Embryonic facial prominence (tissue), 1 donor: ENCODE results near the gene PRPF38A.

Experiments used
- DNase-seq: peaks from one replicate; pipeline ENCODE4 v3.0.0-alpha.2; 2016; ENCODE audit errors: extremely low spot score

Gene PRPF38A

DNA sequence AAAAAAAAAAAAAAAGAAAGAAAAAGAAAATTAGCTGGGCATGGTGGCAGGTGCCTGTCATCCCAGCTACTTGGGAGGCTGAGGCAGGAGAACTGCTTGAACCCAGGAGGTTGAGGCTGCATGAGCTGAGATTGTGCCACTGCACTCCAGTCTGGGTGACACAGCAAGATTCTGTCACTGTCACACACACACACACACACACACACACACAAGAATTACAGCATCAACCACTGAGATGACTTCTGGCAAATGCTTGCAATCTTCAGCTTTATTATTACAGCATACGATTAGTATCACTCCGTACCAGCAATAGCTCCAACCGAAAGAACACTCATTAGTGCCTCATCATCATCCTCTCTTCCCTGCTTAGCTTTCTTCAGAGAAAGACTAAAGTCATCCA is 4.8 kb upstream of the PRPF38A start:
- no peak for DNase-seq

DNA sequence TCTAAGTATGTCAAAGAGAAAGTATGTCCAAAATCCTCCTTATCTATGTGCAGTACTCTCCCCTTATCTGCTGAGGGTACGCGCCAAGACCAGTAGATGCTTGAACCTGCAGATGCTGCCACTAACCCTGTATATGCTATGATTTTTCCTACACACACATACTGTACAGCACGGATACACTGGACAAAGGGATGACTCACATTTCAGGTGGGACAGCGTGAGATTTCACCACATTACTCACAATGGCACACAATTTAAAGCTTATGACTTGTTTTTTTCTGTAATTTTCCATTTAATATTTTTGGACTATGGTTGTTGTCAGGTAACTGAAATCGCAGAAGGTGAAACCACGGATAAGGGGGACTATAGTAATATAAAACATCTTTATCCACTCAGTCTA is 4.3 kb upstream of the PRPF38A start:
- no peak for DNase-seq

DNA sequence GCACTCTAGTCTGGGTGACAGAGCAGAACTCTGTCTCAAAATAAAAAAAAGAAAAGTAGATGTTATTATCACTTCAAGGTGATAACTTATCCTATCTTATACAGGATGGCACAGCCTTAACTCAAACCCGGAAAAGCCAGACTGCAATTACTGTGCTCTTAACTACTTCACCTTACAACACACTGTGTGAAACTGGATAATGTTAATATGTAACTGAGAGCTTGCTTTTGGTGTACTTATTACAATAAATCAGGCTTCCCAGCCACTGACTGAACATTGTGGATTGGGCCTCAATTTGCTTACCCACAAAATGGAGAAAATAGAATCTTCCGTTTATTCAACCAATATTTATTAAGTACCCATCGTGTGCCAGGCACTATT is 1.6 kb upstream of the PRPF38A start:
- no peak for DNase-seq

DNA sequence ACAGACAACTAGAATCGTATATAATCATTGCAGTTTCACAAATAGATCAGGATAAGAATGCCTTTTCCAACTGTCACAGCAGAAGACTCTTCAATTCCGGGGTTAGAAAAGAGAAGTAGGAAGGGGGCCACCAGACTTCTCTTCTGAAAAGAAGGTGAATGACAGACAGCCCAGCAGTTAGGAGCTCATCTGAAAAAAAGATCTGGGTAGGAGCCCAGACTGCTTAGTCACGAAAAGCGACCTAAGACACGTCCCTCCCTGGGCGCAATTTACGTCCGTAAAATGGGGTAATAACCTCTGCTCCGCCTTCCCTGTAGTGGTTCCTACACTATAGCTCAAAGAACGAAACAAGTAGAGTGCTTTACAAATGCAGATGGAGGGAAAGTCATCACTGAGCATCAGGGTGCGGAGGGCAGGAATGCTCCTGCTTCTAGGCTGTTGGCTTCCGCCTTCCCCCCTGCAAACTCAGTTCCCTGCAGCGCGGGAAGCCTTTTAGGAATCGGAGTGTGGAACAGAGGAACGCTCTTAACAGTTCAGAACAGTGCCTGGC is 761 bp upstream of the PRPF38A start:
- DNase-seq = no peak

DNA sequence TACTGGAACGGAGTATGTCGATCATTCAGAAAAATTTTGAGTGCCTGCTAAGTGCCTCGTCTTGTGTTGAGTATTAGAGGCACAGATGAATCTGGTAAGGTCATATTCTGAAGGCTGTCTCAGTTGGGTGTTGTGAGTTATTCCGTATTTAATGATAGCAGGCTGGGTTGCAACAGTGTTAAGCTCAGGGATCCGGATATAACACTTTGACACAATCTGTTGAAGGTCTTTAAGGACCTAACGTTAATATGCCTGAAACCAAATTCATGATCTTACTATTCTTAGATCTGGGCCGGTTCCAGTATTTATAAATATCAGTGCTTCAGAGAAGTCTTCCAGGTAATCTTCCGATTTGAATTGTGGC is 555 bp downstream of the PRPF38A start:
- DNase-seq = no peak

DNA sequence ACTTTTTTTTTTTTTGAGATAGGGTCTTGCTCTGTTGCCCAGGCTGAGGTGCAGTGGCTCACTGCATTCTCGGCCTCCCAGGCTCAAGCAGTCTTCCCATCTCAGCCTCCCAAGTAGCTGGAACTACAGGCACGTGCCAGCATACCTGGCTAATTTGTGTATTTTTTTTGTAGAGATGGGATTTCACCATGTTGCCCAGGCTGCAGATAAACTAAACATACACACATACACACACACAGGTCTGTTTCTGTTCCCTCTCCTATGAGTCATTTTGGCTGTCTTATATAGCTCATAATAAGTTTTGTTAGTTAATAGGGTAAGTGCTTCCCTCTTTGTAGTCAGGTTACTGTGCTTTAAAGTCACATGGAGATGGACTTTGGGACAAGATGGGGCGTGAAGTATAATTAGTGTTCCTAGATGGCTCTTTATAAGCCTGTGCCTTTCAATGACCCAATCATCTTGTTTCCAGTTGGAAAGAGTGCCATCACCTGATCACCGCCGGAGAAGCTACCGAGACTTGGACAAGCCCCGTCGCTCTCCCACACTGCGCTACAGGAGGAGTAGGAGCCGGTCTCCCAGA is 9.1 kb downstream of the PRPF38A start:
- no peak for DNase-seq

DNA sequence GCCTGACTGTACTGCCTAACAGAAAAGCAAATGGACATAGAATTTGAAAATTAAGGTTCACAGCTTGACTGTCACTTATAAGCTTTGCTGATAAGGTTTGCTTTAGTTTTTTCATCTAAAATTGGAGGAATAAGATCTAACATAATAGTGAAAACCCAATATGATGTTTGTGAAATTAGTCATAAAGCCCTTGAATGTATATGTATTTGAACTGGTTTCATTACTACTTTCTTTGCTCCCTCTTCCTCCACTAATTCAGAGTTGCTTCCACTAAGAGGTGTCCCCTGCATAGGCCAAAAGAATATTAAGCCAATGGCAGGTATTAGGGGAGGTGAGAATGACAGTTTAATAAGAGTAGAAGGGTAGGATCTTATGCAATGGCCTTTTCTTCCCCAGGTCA is 10.5 kb downstream of the PRPF38A start:
- no peak for DNase-seq

DNA sequence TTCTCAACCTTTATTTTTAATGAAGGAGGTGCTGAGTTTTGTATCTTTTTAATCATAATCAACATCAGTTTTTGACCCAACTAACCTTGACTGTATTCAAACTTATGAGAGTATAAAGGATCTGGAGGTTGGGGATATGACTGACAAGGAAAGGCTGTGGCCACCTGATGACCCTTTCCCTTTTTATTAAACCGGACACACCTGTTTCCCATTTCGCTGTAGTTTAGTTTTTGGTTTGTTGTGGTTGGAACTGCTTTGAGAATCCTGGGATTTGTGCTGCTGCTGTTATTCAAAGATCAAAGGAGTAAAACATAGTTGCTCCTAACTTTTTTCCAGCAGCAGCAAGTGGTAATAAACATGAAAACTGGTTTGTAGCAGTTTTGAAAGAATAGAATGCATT is 12.4 kb downstream of the PRPF38A start:
- DNase-seq = no peak

DNA sequence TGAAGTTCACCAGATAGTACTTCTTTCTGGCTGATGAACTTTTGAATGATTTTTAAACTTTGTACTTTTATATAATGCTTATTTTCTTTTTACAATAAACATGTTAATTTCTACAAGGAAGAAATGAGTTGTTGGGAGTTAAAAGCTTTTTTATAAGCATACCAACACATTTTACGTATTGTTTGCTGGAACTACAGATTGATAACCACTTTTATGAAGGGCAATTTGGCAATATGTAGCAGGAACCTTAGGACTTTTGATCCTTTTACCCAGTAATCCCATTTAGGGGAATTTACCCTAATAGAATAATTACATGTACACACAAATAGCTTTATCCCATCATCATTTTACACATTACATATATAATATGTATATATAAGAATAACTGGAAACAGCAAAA is 16.3 kb downstream of the PRPF38A start:
- no peak for DNase-seq

DNA sequence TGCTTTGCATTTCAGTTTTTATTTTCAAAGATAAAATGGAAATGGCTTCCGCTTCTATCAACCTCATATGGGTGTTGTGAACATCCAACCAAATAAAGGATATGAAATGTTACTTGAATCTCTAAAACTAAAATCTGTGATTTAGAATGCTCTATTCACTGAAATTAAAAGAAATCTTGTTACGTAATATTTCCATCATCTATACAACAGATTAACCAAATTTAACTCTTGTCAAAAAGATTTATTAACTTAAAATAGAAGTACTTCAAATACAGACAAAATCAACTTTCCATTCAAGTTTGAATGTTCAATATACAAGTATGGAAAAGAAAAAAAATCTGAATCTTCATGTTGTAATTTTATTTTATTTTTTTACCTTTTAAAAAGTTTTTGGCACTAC is 18.7 kb downstream of the PRPF38A start:
- DNase-seq = no peak

DNA sequence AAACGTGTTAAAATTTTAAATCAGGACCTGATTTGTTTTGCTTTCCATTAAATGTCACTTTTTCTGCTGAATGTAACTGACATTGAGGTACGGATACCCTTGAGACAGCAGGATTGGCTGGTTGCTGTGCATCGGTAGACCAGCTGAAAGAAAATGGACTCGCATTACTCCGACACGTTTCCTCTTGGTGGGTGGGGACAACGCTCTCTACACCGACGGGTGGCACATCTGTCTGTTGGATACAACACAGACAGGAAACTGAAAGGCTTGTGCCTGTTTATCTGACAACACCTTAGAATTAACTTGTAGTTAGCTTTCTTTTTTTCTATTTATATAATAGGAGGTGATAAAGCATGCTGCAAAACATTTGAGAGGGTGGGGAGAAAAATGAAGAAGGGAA is 19.4 kb downstream of the PRPF38A start:
- no peak for DNase-seq

DNA sequence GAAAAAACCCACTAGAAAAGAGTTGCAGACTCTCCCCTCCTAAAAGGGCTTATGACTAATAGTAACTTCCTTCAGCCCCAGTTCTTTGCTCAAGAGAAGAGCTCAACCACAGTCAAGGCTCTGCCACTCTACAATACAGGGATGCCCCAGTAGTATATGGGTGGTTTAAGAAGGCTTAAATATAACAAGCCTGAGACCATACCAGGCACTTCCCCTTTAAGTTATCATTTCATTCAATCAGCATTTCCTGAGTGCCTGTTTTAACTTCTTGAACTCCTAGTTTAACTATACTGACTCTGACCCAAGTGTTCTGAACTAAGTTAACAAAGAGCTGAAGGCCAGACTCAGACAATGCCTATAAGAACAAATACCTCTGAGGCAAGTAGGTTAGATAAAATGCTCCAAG is 19.8 kb downstream of the PRPF38A start:
- no peak for DNase-seq

DNA sequence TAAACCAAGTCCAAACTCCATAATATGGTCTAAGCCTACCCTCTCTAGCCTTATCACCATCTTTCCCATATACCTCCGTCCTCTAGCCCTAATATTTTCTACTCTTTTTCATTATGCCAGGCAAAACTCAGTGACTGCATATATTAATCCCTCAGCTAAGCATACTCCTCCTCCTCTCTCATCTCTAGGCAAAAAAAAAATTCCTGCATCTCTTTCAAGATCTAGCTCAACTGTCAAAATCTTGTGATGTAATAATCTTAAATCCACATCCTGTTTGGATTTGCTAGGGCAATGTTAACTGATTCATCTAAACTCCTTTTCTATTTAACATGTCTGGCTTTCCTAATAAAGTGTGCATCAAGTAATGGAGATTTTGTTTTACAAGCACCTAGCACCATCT is 20.4 kb downstream of the PRPF38A start:
- DNase-seq = no peak

DNA sequence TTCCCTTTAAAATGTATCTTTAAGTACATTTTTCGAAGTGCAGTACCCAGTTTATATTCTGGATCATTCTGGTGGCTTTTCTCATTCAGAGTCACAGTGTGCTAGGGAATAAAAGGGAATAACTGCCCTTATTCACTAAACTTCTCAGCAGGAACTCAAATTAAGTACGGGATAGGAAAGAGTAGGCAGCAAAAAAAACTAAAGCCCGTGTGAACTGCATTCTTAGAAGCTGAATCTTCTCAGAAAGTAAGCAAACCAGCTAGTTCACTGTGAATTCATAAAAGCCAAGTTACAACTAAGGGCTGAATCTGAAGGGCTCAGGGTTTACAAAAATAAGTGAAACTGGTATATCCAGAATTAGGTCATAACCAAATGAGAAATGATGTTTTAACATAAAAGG is 22.0 kb downstream of the PRPF38A start:
- no peak for DNase-seq

DNA sequence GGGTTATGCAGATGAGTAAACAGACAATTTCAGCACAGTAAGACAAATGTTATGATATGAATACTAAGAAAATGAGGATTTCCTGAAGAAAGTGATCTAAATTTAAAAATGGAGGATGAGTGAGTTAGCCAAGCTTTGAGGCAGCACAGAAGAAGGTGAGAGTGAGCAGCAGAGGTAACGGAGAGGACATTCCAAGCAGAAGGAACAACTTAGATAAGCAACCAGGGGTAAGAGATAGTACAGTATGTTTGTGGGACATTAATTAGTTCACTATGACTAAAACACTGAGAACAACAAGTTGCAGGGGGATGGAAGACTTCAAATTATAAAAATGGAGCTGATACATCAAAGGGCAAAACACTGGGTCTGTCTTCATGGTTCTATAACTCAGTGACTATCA is 22.8 kb downstream of the PRPF38A start:
- no peak for DNase-seq

DNA sequence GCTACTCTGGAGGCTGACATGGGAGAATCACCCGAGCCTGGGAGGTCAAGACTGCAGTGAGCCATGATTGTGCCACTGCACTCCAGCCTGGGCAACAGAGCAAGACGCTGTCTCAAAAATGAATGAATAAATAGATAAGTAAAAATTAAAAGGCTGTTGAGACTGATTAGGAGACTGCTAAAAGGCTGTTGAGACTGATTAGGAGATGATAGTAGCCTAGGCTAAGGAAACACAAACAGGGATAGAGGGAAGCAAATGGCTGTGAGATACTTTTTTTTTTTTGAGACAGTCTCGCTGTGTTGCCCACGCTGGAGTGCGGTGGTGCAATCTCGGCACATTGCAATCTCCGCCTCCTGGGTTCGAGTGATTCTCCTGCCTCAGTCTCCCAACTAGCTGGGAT is 28.4 kb downstream of the PRPF38A start:
- DNase-seq = no peak

DNA sequence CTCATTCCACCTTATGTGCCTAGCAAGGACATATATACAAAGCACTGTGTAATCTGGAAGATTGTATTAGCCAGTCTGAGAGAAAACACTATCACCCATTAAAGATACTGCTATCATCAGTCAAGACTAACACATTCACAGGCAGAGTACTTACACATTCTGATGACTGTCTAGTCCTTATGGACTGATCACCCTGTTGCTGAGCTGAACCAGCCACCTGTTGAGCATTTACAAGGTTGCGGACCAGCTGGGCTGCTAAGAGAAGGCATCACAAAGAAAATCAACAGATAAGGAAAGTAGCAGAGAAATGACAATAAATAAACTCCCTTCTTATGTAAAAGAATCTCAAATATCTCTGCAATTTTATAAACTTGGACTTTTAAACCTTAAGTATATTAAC is 30.8 kb downstream of the PRPF38A start:
- DNase-seq = no peak

DNA sequence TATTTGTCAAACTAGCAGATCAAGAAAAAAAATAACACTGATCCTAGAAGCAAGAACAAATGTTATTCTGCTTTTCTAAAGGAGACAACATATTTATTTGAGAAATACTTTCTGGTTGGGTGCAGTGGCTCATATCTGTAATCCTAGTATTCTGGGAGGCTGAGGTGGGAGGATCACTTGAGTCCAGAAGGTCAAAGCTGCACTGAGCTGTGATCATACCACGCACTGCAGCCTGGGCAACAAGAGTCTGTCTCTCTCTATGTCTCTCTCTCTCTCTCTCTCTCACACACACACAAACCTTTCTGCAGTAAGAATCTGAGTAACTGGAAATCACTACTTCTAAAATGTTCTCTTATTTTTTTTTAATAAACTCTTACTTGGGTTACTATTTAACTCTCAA is 31.2 kb downstream of the PRPF38A start:
- no peak for DNase-seq

DNA sequence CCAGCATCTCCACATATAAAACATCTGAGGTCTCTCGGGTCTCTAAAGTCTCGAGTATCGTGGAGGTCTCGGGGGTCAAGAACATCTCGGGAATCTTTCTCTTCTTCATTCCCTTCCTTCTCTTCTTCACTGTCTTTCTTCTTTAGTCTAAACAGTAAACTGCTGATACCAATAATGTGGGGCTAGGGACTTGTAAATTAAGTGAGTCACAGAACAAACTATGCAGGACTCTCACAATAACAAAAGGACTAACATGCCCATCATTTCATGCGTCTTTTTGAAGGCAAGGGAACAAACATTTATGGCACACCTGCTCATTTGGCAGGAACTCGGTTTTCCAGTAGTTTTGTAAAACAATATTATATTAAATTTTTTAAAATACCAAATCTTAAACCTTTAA is 32.4 kb downstream of the PRPF38A start:
- no peak for DNase-seq

DNA sequence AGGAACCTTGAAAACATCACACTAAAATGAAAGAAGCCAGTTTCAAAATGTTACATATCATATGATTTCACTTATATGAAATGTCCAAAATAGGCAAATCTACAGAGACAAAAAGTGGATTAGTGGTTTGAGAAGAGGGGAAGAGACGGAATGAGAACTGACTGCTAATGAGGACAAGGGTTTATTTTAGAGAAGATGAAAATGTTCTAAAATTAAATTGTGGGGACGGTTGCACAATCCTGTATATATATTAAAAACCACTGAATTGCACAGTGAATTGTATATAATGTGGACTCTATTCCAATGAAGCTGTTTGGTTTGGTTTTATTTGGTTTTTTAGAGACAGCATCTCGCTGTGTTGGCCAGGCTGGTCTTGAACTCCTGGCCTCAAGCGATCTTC is 35.6 kb downstream of the PRPF38A start:
- DNase-seq = no peak

DNA sequence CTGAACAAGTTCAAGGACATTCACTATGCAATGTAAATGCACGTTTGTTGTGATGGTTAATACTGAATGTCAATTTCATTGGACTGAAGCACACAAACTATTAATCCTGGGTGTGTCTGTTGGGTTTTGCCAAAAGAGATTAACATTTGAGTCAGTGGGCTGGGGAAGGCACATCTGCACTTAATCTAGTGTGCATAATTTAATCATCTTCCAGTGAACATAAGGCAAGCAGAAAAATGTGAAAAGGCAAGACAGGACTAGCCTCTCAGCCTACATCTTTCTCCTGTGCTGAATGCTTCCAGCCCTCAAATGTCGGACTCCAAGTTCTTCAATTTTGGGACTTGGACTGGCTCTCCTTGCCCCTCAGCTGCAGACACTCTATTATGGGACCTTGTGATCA is 40.1 kb downstream of the PRPF38A start:
- DNase-seq = no peak

DNA sequence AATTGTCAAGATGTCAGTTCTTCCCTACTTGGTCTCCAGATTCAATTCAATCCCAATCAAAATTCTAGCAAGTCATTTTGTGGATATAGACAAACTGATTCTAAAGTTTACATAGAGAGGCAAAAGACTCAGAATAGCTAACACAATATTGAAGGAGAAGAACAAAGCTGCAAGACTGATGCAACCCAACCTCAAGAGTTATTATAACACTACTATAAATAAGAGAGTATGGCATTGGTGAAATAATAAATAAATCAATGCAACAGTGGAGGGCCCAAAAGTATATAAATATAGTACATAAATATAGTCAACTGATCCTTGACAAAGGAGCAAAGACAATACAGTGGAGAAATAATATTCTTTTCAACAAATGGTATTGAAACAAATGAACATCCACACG is 49.7 kb downstream of the PRPF38A start:
- DNase-seq = no peak

DNA sequence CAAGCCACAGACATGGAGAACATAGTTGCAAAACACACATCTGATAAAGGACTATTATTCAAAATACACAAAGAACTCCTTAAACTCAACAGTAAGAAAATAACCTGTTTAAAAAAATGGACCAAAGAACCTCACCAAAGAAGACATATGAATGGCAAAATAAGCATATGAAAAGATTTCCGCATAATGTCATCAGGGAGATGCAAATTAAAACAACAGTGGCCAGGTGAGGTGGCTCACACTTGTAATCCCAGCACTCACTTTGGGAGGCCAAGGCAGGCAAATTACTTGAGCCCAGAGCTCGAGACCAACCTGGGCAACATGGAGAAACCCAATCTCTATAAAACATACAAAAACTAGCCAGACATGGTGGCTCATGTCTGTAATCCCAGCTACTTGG is 50.4 kb downstream of the PRPF38A start:
- DNase-seq = no peak

DNA sequence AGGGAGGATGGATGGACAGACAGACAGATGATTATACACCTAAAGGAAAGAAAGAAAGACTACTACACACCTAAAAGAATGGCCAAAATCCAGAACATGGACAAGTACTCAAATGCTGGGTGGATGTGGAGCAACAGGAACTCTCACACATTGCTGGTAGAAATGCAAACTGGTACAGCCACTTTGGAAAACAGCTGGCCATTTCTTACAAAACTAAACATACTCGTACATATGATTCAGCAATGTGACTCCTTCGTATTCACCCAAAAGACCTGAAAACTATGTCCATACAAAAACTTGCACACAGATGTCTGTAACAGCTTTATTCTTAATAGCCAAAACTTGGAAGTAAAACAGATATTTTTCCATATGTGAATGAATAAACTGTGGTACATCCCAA is 51.3 kb downstream of the PRPF38A start:
- DNase-seq = no peak

DNA sequence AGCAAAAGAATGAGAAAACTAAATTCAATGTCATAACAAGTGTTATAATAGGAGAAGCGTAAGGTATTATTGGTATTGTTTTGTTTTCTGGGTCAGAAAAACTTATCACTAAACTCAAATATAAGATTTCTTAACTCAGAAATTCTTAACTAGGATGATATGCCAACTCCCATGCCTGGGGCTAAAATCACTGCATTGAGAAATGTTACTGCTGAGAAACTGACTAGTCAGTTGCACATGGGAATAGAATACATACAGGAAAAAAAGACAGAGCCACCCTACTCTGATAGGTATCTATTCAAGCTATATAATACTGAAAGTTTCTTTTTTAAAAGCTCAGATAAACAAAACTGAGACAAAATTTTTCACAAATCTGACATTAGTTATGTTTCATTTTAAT is 56.3 kb downstream of the PRPF38A start:
- DNase-seq = no peak
